HG03460 (cell line): ENCODE results near the gene HOXD12.

ENCODE experiments used
- ATAC-seq: cut with Tn5 transposase; IDR thresholded peaks from one replicate; pipeline ENCODE4 v1.9.1; 2021; ENCODE audit not compliant: unreplicated experiment

Gene HOXD12

DNA sequence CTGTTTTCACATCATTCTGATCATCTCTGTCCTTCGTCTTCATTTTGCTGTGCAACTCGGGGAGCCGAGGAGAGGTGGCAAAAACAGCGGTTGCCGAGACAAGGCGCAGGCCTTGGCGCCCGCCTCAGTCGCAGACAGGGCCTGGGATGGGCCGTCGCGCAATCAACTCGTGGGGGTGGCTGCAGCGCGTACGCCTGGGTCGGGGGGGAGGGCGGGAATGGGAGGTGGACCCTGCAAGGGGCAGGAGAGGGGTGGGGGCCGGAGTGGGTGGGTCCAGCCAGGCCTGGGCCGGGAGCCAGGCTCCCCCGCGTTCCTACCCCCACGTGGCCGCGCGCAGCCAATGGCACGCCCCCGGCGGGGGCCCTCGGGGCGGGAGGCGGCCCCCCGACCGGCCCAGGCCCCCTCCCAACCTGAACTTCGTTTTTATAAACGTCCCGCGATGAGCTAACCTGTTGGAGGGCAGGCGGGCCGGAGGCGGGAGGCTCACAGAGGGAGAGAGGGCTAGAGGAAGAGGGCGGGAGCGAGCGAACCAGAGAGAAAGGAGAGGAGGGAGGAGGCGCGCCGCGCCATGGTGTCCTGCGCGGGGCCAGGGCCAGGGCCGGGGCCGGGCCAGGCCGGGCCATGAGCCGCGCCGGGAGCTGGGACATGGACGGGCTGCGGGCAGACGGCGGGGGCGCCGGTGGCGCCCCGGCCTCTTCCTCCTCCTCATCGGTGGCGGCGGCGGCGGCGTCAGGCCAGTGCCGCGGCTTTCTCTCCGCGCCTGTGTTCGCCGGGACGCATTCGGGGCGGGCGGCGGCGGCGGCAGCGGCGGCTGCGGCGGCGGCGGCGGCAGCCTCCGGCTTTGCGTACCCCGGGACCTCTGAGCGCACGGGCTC lies 7.1 kb upstream of the HOXD12 start, which contains the start of gene HOXD13:
Gene HOXD13, plus strand, starts transcription at position 452 of the 875 bp plus-strand sequence. Its CDS starts 170 bp downstream, at position 622.
- ATAC-seq = no peak

DNA sequence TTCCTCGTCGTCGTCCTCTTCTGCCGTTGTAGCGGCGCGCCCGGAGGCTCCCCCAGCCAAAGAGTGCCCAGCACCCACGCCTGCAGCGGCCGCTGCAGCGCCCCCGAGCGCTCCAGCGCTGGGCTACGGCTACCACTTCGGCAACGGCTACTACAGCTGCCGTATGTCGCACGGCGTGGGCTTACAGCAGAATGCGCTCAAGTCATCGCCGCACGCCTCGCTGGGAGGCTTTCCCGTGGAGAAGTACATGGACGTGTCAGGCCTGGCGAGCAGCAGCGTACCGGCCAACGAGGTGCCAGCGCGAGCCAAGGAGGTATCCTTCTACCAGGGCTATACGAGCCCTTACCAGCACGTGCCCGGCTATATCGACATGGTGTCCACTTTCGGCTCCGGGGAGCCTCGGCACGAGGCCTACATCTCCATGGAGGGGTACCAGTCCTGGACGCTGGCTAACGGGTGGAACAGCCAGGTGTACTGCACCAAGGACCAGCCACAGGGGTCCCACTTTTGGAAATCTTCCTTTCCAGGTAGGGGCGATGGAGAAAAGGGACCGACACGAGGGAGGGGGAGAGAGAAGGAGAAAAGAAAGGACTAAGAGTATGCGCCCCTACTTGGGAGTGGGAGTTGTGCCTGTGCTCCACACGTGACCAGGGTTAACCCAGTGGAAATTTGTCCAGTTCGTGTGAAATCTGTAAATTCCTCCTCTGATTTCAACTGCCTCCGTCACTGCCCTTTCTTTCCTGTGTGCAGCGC lies 6.3 kb upstream of the HOXD12 start:
- no peak for ATAC-seq

DNA sequence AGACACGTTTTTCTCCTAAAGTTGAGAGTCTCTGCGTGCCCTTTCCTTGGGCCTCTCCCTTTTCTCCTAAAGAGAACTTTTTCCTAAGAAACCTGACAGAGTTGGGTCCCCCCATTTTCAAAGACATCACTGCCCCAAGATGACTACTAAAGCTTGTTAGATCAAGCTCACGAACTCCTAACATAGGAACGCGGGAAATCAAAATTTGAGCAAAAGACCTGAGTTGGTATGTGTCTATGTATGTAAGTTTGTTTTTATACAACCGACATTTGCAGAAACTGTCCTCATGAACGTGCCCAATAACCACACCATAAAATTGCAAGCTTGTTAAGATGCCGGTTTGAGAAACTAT lies 5.7 kb upstream of the HOXD12 start:
- no peak for ATAC-seq

DNA sequence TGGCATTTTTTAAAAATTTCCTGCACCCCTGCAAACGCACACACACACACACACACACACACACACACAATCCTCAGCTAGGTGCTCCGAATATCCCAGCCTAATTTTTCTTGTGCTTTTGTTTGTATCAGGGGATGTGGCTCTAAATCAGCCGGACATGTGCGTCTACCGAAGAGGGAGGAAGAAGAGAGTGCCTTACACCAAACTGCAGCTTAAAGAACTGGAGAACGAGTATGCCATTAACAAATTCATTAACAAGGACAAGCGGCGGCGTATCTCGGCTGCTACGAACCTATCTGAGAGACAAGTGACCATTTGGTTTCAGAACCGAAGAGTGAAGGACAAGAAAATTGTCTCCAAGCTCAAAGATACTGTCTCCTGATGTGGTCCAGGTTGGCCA lies 5.2 kb upstream of the HOXD12 start:
- no peak for ATAC-seq

DNA sequence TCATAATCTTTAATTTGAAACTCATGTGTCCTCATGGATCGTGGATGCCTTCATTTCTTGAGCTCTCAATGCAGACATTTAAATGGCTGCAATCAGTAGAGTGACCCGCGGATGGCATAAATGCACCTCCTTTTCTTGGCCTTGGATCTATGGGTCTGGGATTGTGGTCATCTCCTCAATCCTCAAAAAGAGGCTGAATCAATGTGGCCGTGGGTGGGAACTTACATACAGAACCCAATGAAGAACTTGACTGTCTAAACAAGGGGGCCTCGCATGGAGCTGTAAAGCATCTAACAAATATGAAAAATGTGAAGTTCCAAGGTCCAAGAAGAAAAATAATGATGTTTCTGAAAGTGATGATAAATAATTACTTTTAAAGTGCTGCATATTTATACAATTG lies 4.2 kb upstream of the HOXD12 start:
- no peak for ATAC-seq

DNA sequence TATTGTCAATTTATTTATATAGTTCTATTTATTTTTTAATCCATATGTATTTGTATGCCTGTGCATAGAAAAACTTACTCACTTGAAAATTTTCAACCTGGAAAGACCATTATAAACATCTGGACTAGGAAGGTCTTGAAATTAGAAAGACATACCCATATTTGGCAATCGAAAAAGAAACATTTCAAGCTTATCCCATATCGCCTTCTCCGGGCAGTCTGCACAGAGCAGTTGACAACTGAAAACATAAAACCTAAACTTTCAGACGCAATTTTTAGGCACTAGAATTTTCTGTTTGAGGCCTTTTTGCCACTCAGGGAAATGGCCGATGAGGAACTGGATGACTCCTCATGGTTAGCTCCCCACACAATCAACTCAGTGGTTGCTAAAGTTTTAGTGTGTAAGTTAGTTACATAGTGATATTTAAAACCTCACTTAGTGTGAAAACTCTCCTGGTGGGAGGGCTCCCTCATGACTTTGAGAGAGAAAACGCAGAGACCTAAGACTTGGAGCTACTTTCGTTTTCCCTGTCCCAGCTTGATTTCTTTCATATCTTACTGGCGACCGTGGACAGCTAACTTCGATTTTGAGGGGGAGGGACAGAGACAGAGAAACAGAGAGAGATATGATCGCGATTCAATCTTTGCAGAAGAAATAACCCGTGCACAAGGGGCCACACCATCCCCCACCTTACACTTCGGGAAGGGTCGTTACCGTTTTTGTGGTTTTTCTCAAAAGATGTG lies 3.2 kb upstream of the HOXD12 start:
- no peak for ATAC-seq

DNA sequence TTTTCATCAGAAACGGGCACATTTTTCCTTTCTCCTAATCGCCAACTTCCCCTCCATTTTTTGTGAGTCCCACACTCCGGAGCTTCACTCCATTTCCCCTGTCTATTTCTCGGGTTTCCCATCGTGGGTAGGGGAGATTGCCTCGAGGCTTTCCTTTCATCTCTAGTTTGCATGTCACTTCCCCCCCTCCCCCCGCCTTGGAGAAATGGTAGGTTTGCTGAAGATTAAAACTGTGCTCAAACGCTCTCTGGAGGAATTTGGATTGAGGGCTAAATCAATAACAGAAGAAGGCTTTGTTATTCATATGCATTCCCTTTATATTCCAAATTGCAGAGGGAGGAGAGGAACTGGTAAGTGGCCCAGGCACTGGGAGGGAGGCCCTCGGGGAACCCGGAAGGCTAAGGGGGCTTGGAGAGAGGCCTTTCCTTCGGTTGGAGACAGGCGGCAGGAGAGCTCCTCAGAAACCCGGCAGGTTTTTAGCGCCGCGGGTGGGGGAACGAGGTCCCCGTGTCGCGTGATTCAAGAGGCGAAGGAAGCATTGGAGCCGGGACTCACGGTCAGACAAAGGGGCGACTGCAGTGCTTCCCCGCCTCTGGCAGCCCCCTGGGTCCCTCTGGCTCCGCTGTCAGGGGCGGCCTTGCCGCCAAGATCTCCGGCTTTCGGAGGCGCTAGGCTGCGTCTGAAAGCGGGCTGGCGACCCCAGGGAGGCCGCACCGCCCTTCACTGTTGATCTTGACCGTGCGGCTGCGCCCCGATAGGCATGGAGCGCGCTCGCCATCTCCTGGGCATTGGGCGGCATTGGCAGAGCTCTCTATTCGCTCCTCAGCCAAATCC lies 2.4 kb upstream of the HOXD12 start:
- ATAC-seq = peak; percentile 82

DNA sequence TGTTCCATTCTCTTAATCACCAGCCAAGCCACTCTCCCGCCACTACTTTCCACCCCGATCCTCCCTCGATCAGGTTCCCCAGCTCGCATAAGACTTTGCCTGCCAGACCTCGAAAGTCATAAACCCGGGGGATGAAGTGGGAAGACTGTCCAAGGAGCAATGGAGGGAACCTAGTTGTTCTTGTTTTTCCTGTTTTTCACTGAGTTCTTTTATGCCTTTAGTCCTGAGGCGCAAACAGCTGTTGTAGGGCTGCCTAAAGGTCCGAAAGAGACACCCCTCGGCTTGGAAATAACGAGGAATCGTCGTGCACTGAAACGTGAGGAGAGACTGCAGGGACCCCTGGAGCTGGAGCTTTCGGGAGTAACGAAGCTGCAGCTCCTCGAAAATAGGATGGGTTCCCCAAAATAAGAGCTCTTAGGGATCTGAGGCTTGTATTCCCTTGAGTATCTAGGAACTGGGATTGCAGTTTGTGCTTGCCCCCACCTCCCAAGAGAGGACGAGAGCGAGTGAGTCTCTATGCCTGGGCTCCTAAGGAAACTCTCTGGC lies 1.7 kb upstream of the HOXD12 start:
- no peak for ATAC-seq

- no peak for ATAC-seq
These were observed 1.0 kb upstream of the HOXD12 start for GRCh38 chr2:176098366-176099158.

GRCh38 chr2:176099159-176099727 lies 352 bp upstream of the HOXD12 start:
- ATAC-seq = no peak

GRCh38 chr2:176100547-176101140 lies 1.0 kb downstream of the HOXD12 start:
- ATAC-seq = no peak

- no peak for ATAC-seq
These were observed 1.7 kb downstream of the HOXD12 start for GRCh38 chr2:176101216-176101830.

- ATAC-seq = no peak
These were observed 2.2 kb downstream of the HOXD12 start for GRCh38 chr2:176101842-176102241.

GRCh38 chr2:176102309-176102866 lies 2.8 kb downstream of the HOXD12 start:
- no peak for ATAC-seq

GRCh38 chr2:176103194-176103593 lies 3.6 kb downstream of the HOXD12 start:
- no peak for ATAC-seq

GRCh38 chr2:176103742-176104315 lies 4.2 kb downstream of the HOXD12 start:
- ATAC-seq = no peak

GRCh38 chr2:176104316-176105077 lies 4.9 kb downstream of the HOXD12 start:
- no peak for ATAC-seq
